GF-D8 (cell line): Measurements from ENCODE around the gene JAG1.
"Not testable (repeated sequence)": the region's sequence is repeated elsewhere in the genome, so short reads cannot be mapped to it uniquely, and the experiment has no call there.

Experiments used
- DNase-seq: peaks from one replicate; lab custom pipeline; 2025; lab: John Stamatoyannopoulos, UW

JAG1 gene

DNA sequence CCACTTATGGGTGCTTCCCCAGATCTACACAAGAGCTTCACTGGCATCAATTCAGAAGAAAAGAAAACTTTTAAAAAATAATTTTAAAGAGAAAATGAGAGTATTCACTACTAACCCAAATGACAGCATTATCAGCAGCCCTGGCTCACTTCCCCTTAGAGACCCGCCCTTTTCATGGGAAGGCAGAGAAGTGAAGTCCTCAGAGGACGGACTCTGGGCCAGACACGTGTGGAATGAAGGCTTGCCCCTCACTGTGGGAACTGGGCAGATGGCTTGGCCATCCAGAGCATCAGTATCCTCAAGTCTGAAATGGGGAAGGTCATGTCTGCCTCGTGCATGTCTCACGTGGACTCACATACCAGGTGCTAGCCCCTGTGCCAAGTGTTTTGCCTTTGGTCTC, 63.5 kb downstream of the JAG1 start:
- DNase-seq: no peak

DNA sequence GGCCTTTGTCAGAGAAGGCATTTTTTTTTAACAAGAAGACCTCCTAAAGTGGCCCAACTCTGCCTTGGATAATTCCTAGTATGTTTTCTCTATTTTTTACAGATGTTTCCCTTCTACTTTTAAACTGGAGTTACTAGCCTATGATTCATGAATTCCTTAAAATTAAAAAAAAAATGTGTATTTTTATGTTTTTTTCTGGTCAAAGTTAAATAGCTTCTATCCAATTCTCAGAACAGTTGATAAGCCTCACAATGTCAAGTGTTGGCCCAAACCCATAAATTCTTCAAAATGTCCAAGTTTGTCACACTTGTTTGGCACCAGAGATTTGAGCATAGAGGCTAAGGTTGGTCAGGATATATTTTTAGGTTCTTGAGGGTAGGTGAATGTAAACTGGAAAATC, 64.0 kb downstream of the JAG1 start:
- no peak for DNase-seq

DNA sequence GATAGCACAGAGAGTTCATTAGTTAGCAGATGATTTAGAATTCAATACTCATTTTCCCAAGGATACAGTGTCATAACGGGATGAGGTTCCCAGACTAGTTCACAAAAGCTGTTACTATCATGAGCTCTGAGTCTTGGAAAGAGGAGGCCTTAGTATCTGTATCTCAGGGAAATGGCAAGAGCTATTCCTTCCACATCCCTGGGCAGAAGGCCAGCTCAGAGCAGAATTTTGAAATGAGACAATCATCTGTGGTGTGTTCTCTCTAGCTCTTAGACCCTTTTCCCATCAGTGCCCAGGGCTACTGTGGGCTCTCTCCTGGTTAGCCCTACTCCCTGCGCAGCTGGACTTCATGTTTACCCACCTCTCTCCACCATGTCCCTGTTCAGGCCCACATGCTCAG, 64.5 kb downstream of the JAG1 start:
- DNase-seq: no peak

DNA sequence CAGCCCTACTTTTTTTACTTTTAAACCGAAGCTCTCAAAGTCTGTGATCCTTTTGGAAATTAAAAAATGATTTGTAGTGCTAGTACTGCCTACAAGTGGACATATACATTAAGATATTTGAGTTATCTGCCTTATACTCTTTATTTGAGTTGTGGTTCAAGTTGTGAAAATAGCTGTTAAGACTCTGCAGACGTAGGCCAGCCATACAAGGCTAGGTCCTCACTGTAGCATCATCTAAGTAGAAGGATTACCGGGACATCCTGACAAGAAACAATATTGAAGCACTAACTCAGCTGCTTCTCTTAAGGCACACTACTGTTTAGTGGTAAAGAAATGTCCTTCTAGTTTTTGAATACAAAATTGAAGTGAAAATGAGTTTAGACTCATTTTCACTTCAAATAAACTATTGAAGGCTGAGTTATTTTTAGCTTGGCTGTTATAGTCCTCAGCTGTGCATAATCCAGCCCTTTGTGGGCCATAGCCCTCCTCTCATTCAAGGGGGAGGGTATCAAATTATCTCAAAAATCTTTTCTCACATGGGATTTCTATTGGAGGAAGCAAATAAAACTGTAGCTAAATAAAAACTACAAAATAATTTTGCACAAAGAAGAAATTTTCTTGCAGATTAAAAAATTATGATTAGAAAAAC, 68.1 kb downstream of the JAG1 start:
- DNase-seq: no peak

DNA sequence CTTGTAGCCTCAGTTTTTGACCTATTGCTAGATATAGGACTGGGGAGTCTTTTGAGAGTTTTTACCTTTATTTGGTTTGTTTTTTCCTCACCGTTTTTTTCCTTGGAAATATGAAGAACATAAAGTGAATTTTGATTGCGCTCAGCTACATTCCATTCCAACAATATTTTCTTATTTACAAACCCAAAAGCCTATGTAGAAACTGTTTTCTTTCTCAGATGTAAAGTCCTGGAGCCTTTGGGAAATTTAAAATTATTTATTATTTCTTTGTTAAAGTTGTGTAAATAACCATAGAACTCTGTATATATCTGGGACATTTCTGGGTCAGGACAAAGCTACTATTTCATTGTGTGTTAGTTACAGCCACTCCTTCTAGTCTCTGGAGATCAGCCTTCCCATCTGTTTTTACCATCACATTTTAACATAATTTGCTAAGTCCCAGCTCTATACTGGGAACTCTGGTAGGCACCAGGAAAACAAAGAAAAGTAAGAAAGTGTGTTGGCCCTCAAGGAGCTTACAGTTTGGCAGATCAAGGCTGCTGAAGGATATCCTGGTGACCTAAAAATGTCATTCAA, 68.8 kb downstream of the JAG1 start:
- DNase-seq: no peak

DNA sequence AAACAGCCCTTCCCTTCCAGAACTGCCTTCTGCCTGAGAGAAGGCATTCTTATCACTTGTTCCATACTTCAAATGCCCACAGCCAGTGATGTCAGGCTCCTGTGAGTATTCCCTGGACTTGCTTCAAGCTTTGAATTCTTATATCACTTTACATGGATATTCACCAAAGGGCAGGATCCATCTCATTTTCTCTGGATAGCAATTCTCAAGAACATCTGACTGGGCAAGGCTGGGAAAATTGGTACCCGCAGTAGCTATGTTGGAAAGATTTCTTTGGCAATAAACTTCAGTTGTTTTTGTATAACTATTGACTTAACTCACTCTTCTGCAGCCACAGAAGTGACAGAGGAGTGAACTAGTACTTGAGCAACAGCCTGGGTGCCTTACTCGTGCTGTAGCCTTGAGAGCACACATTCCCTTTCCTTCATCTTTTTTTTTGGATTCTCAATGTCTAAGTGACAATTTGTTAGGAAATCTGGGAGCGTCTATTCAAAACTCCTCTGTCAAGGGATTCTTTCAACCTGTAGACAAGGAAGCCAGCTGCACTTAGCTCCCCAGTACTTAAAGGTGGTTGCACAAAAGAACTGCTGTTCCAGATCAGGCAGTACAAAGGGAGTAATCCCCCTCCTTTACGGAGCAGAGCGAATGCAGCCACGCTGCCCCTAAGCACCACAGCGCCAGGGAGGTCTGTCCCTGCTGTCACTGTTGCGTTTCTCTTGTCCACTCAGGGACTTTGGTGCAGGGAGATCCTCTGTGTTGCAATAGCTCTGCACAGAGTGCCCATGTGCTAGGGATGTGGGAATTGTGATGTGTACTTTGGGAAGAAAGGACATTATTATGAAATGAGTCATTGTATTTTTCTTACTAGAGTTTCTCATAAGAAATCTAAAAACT, 69.6 kb downstream of the JAG1 start:
- no peak for DNase-seq

DNA sequence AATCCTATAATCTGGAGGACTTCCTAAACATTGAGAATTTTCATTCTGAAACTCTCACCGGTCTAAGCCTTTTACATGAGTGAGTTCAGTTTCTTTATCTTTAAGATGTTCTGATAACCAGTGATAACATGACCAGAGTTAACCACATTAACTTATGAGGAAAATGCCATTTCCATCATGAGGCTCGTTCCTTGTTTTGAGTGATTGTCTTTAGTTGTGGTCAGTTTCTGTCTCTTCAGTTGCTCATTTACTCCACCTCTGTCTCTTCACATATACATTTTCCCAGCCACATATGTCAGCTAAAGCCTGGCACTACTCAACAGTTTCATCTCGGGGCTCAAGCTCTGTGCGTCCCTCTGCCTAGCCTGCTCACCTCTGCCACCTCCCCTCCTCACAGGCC, 70.4 kb downstream of the JAG1 start:
- DNase-seq: no peak

DNA sequence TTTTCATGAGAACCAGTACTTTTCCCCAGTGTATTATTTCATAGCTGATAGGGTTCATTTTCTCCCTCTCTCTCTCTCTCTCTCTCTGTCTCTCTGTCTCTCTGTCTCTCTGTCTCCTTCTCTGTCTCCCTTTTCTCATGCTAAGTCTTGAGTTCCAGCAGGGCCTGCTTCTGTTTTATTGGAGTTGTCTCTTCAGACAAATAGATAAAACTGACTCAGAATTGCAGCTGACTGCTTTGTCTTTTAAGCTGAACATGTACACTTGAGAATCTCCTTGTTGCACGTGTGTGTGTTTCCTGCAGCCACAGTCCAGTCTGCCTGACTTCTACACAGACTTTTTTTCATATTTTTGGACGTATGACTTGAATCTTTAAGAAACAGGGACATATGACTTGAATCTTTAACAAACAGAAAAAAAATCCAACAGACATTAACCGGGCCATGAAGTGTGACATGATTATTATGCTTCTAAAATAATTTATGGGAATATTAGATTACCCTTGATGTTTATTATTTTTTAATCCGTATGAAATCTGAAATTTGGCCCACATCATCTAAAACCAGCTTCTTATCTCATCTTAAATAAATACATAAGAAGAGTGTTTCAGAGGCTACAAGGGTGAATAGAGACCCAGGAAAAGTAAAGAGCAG, 71.5 kb downstream of the JAG1 start:
- no peak for DNase-seq

DNA sequence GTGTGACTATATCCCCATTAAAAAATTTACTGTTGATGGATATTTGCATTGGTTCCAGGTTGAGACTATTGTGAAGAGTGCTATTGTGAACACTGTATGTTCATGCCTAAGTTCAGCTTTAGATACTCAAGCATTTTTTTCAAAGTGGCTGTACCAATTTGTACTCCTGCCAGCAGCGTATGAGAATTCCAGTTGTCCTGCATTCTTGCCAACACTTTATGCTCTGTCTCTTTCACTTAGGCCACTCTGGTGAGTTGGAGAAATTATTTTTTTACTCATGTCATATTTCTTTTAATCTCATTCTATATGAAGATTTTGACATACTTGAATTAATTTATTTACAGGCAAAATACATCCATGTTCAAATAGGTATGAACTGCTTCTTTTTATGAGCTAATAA, 76.2 kb downstream of the JAG1 start:
- no peak for DNase-seq

DNA sequence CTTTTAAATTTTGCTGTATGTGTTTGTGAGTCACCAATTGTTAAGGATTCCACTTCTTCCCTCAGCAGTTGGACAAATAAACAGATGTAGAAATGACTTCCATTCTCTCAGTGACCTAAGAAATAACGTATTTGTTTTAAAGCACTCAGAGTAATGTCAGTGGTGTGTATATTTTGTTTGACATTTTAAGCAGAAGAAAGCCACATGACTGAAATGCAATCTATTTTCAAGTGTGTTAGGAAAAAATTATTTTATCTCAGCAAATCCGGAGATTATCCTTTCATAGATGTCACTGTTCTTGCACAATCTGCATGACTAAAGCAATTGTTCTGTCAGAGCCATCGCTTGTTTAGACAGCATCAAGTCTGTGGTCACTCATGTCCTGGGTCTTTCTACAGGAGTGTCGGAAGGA, 77.1 kb downstream of the JAG1 start:
- no peak for DNase-seq

DNA sequence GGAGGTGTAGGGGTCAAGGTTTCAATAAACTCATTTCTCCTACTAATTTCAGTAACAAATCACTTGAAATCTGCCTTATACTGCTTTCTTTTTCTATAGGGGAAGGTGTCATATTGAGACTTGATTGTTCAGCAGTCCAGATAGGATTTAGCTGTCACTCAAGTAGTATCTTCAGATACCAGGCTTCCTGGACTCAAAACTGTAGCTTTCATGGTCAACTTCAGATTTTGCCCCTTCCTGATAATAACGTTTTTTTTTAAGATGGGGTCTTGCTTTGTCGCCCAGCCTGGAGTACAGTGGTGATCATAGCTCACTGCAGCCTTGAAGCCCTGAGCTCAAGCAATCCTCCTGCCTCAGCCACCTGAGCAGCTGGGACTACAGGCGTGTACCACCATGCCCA, 77.8 kb downstream of the JAG1 start:
- no peak for DNase-seq

DNA sequence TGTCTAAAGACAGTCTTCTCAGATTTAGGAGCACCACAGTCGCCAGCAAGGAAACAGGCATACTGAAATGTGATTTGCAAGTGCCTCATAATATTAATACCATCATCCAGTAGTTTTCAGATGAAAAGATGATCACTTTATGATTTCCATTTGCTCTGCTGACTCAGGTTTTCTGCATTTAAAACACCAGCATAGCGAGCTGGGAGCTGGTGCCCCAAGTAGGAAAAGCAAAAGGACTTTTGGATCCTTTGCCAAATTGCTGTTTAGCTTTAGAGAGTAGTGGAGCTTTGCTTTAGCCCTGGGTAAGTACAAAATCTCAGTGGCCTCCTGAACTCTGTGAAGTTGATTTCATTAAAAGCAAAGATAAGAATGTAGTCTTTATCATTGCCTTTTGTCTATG, 78.5 kb downstream of the JAG1 start:
- no peak for DNase-seq

DNA sequence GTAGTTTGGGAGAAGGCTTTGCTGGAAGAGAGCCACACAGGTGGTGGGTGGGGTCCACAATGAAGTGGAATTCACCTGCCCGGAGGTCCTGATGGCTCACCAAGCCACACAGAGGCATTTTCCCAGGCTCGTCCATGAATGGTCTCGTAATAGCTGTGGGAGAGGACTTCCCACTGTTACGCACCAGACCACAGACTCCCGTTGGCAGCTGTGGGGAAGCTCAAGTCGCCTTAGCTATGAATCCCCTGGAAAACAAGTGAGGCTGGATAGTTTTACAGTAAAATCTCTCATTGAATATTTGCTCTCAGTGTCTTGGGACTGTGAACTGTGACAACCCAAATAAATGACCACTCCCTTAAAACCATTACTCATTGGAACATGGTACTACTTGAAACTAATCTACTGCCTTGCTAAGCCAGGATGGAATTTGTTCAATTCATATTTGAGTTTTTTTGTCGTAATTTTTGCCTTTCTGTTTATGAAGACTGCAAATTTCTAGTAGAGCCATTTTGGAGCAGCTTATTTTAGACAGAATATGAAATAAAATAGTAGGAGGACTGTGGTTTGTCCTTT, 79.4 kb downstream of the JAG1 start:
- no peak for DNase-seq

DNA sequence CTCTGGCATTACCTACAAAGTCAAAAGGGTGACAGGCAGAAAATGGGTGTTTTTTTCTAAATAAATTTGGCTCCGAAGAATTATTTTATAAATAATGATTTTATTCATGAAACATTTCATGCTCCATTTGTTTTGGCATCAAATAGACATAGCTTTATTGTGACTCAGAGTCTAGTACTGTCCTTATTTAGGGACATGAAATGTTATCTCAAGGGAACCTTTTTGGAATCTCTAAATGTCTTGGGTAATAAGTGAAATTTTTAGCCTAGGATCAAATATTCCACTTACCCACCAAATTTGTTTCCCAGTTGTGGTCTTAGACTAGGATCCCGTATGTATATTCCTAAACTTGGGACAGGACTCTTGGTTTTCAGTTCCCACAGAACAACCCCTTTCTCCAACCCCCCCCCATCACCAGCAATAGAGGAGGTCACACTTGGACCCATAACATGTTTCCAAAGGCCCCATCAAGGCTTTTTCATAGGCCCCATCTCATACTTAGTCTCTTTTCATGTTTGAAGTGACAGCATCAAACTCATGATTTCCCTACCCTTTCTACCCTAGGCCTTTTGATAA, 81.8 kb downstream of the JAG1 start:
- DNase-seq: no peak

DNA sequence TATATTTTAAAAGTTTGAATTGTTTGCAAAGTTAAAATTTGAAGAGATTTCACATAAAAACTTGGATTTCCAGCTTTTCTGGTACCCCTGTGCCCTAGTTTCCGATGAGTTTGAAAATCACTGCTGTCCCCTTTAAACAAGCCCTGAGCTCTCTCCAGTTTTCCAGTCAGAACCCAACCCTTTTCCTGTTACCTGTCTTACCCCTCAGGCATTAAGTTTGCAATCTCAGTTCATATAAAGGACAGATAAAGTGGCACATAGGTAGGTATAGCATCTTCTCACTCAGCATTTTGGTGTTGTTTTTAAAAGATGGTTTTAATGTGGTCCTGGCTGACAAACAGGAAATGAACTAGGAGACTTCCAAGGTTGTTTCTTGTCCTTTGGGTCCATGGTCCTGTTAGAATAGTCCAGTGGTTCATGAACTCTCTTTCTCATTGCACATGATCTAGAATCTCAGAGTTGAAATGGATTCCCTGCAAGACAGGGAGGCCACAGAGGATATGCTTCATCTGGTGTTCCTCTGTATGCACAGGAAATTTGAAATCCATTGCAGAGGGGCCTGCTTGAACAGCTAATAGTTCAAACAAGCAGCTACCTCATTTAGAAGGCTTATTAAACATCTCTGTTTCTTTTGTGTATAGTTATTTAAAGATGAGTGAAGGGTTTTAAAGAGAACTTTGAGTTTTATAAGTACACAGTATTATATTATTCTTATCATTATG, 82.7 kb downstream of the JAG1 start:
- DNase-seq: no peak

DNA sequence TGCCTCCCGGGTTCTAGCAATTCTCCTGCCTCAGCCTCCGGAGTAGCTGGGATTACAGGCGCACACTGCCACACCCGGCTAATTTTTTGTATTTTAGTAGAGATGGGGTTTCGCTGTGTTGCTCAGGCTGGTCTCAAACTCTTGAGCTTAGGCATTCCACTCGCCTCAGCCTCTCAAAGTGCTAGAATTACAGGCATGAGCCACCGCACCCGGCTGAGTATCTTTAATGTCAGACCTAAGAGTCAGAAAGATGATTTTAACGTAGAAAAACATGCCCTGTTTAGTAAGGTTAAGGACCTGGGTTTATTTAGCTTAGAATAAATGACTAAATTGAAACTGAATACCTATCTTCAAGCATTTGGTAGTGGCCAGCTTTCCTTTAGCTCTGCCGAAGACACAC, 83.4 kb downstream of the JAG1 start:
- not testable (repeated sequence) for DNase-seq
